COR-L47 (cell line): Measurements from ENCODE around the gene NONO.
"Not testable (repeated sequence)": the region's sequence is repeated elsewhere in the genome, so short reads cannot be mapped to it uniquely, and the experiment has no call there.

ENCODE experiments used
- DNase-seq: peaks from one replicate; lab custom pipeline; 2025; lab: John Stamatoyannopoulos, UW

NONO gene

DNA sequence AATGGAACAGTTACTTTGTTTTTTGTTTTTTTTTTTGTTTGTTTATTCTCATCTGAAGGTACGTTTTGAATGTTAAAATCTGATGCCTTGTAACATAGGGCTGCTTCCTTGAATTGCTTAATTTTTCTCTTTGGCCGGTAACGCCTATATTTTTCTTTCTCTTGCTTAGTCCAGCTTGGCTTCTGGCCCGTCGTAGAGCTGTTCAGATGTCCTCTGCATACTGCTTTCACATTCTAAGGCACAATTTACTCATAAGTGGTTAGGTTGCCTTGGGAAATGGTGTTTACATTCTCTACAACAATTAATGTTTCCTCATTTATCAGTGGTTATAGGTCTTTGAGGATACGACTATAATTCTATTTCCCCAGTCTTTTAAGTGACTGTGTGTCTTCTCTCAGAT, 7.9 kb downstream of the NONO start:
- DNase-seq, result no peak

DNA sequence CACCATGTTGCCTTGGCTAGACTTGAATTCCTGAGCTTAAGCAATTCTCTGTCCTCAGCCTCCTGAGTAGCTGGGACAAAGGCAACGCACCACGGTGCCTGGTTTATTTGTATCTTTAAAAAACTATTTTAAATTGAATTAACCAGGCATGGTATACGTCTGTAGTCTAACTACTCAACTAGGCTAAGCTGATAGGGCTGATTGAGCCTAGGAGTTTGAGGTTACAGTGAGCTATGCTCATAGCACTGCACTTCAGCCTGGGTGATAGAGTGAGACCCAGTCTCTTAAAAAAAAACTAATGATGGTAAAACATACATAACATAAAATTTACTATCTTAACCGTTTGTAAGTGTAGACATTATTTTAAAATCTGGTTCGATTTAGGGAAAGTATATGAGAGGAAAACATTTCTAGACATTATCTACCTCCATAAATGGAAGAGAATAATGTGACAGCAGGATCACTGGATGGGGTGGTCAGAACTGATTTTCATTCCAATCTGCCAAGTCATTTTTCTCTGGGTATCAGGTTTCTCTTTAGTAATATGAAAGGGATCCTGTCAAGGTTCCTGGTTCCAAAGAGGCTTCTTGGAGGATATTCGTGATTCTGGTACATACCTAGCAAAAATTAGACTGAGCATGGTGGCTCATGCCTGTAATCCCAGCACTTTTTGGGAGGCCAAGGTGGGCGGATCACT, 9.4 kb downstream of the NONO start:
- no peak for DNase-seq

GRCh38 chrX:71296806-71297205, 13.4 kb downstream of the NONO start:
- no peak for DNase-seq

DNA sequence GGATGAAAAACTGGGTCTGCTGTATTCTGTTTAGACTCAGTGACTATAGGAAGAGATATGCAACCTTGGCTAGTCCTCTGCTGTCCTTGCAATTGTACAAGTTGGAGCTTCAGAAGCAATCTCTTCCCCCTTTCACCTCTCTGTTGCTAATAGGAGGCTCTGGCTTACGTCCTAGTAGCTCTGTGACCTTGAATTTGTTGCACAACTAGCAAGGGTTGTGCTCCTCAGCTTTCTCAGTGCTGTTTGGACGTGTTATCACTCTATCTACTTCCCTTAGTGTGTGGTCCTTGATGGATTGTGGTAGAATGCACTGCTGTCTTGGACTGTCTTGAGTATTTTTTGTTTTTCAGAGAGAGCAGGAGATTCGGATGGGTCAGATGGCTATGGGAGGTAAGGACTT, 14.7 kb downstream of the NONO start:
- no peak for DNase-seq

- DNase-seq, result not testable (repeated sequence)
Measured at GRCh38 chrX:71300064-71300463, 16.6 kb downstream of the NONO start.

DNA sequence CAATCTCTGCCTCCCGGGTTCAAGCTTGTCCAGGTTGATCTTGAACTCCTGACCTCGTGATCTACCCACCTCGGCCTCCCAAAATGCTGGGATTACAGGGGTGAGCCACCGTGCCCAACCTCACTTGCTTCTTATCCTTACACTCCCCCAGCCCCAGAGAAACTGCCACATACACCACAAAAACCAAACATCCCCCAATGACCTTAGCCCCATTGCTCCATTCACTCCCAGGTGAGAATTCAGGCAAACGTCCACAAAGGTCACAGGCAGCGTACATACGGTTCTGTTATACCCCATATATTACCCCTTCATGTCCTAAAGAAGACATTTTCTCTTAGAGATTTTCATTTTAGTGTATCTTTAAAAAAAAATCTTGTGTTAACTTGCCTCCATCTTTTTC, 17.1 kb downstream of the NONO start:
- not testable (repeated sequence) for DNase-seq

GRCh38 chrX:71301195-71301924, 17.9 kb downstream of the NONO start, which contains the start of gene ITGB1BP2:
ITGB1BP2 (plus strand) TSS chrX:71301750; CDS start chrX:71301807, 57 bp downstream.
- DNase-seq, result no peak

- no peak for DNase-seq
Measured at GRCh38 chrX:71302461-71303213, 19.2 kb downstream of the NONO start.

- DNase-seq, result no peak
Measured at GRCh38 chrX:71304561-71304960, 21.1 kb downstream of the NONO start.

DNA sequence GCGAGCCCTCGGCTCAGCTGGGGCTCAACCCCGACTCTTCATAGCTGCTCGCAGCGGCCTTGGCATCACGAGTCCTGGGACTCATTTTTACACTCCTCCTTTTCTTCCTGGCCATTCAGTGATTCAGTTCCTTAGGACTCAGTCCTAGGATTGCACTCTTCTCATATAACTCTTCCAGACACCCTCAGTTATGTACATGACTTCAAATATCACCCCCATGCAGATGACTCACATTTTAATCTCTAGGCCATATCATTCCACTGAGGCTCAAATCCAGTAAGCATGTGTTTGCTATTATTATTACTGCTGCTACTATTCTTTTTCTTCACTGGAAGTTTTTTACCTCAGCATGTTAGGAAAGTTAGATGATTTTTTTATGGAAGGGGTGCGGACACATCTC, 32.5 kb downstream of the NONO start:
- DNase-seq, result no peak

DNA sequence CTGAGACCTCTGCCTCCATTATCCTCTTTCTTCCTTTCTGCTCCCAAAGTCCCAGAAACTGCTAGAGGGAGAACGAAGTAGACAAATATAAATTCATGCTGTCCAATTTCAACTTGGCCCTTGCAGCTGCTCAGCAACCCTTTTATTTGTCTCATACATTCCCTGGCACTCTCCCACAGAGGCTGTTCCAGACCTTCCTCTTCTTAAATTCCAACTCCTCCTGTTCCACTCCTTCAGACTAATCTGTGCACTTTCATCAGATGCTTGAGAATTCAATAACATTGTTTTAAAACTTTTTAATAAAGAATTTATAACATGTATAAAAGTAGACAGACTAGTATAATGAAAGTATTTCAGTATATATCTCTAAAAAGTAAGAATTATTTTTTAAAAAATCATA, 33.5 kb downstream of the NONO start:
- DNase-seq, result not testable (repeated sequence)

DNA sequence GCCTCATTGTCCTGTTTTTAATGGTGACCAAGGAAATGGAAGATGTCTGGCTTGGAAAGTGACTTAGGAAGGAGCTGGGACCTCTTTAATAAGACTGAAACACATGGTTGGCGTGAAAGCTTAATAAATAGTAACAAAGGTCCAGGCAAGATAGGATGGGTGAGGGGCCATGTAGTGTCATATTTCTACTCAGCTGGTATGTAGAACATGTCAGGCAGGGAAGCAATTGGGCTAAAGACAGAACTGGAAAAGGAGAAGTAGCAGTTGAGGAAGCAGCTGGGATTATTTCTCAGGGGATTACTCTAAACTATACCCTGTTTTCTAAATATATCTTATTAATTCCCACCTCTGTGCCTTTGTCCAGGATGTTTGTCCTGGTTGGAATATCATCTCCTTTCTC, 36.7 kb downstream of the NONO start:
- DNase-seq, result no peak

DNA sequence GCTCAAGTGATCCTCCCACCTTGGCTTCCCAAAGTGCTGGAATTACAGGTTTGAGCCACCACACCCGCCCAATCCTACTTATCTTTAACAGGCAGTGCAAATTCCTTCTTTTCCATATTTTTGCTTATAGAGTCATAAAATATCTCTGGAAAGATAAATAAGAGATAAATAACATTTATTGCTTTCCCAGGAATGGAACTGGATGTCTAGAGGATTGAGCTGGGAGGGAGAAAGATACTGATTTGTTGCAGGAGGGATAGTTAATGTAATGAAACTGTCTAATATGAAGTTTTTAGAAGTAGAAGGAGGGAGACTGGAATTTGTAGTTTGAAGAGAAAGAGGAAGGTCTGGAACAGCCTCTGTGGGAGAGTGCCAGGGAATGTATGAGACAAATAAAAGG, 38.3 kb downstream of the NONO start:
- DNase-seq, result no peak

DNA sequence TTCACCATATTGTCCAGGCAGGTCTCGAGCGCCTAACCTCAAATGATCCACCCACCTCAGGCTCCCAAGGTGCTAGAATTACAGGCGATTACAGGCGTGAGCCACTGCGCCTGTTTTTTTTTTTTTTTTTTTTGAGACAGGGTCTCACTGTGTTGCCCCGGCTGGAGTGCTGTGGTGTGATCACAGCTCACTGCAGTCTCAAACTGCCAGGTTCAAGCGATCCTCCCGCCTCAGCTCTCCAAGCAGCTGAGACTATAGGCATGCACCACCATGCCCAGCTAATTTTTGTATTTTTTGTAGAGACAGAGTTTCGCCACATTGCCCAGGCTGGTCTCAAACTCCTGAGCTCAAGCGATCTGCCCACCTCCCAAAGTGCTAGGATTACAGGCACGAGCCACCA, 41.0 kb downstream of the NONO start:
- not testable (repeated sequence) for DNase-seq

DNA sequence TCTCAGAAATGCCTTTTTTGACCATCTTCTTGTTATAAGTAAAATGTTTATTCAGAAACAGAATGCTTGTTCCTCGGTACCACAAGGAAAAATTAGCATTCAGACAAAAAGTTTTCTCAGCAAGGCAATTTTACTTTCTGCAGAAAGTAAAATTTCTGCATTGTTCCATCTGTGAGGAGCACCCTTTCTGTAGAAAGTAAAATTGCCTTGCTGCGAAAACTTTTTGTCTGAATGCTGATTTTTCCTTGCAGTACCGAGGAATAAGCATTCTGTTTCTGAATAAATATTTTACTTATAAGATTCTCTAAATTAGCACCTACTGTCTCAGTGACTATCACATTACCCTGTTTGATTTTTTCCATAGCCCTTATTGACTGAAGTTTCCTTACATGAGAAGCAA, 43.0 kb downstream of the NONO start:
- no peak for DNase-seq

GRCh38 chrX:71349151-71349665, 65.8 kb downstream of the NONO start:
- DNase-seq, result not testable (repeated sequence)

GRCh38 chrX:71349867-71350266, 66.4 kb downstream of the NONO start:
- DNase-seq, result not testable (repeated sequence)
